Mesenchymal stem cell (in vitro differentiated cells and primary cell): ENCODE results near the gene MYO10.

Experiments
- DNase-seq: peaks from one replicate; pipeline ENCODE4 v3.0.0-alpha.2; 2013
- H2AFZ ChIP-seq: one replicate; pipeline ENCODE4 v1.6.1; 2013; ENCODE audit warnings: low read depth, mild to moderate bottlenecking, control low read depth, inconsistent platforms, low read length, moderate library complexity
- H2AK5ac ChIP-seq: 2 replicates; pipeline ENCODE4 v1.6.1; 2013; ENCODE audit warnings: low read length, moderate library complexity, mild to moderate bottlenecking, inconsistent platforms; ENCODE audit not compliant: severe bottlenecking
- H2BK120ac ChIP-seq: one replicate; pipeline ENCODE4 v1.6.1; 2013; ENCODE audit warnings: low read depth, mild to moderate bottlenecking, inconsistent platforms, low read length, moderate library complexity
- H2BK12ac ChIP-seq, 2 experiments: one replicate each; pipeline ENCODE4 v1.6.1; 2013; ENCODE audit warnings: inconsistent platforms in 2 of 2, low read length in 2 of 2, mild to moderate bottlenecking in 2 of 2, moderate library complexity in 2 of 2, control low read depth in 1 of 2
- H2BK15ac ChIP-seq: one replicate; pipeline ENCODE4 v1.6.1; 2013; ENCODE audit warnings: mild to moderate bottlenecking, low read depth, inconsistent platforms; ENCODE audit not compliant: poor library complexity, severe bottlenecking
- H2BK5ac ChIP-seq: 2 replicates; pipeline ENCODE4 v1.6.1; 2013; ENCODE audit warnings: low read depth, mild to moderate bottlenecking, low read length, control low read depth, inconsistent platforms; ENCODE audit not compliant: poor library complexity, severe bottlenecking
- H3K14ac ChIP-seq, 2 experiments: one replicate each; pipeline ENCODE4 v1.6.1; 2013; ENCODE audit warnings: inconsistent platforms in 2 of 2, low read length in 2 of 2, control low read depth in 1 of 2, mild to moderate bottlenecking in 1 of 2, moderate library complexity in 1 of 2
- H3K18ac ChIP-seq, 2 experiments: one replicate each; pipeline ENCODE4 v1.6.1; 2013; ENCODE audit warnings: inconsistent platforms in 2 of 2, low read length in 2 of 2, control low read depth in 1 of 2, low read depth in 1 of 2, mild to moderate bottlenecking in 1 of 2
- H3K23ac ChIP-seq, 2 experiments: one replicate each; pipeline ENCODE4 v1.6.1; 2013; ENCODE audit warnings: inconsistent platforms in 2 of 2, low read length in 2 of 2, mild to moderate bottlenecking in 2 of 2, moderate library complexity in 2 of 2, control low read depth in 1 of 2
- H3K27ac ChIP-seq: 2 replicates; pipeline ENCODE4 v1.5.1; 2013; ENCODE audit warnings: mild to moderate bottlenecking, moderate library complexity, low read length, control low read depth, inconsistent platforms; ENCODE audit not compliant: poor library complexity, severe bottlenecking
- H3K27me3 ChIP-seq, 2 experiments: 2 replicates each; pipeline versions ENCODE4 v1.6.1 to v1.7.0; 2013; ENCODE audit warnings: low read length in 2 of 2, mild to moderate bottlenecking in 2 of 2, moderate library complexity in 2 of 2, control low read depth in 1 of 2, inconsistent platforms in 1 of 2; ENCODE audit not compliant: control insufficient read depth in 1 of 2, insufficient read depth in 1 of 2
- H3K36me3 ChIP-seq, 2 experiments: 2 replicates each; pipeline versions ENCODE4 v1.6.1 to v1.7.0; 2013; ENCODE audit warnings: low read length in 2 of 2, control low read depth in 1 of 2, inconsistent platforms in 1 of 2, low read depth in 1 of 2, mild to moderate bottlenecking in 1 of 2; ENCODE audit not compliant: insufficient read depth in 2 of 2, control insufficient read depth in 1 of 2
- H3K4ac ChIP-seq, 2 experiments: one replicate each; pipeline ENCODE4 v1.6.1; 2013; ENCODE audit warnings: inconsistent platforms in 2 of 2, low read length in 2 of 2, mild to moderate bottlenecking in 2 of 2, moderate library complexity in 2 of 2, control low read depth in 1 of 2, low read depth in 1 of 2
- H3K4me1 ChIP-seq: 2 replicates; pipeline ENCODE4 v1.6.1; 2013; ENCODE audit warnings: low read depth, low read length, control low read depth; ENCODE audit not compliant: control insufficient read depth, insufficient read depth
- H3K4me2 ChIP-seq: 2 replicates; pipeline ENCODE4 v1.6.1; 2013; ENCODE audit warnings: low read length, mild to moderate bottlenecking, inconsistent platforms; ENCODE audit not compliant: poor library complexity, severe bottlenecking
- H3K4me3 ChIP-seq, 2 experiments: 2 replicates each; pipeline versions ENCODE4 v1.5.1 to v1.7.0; 2013; ENCODE audit warnings: low read length in 2 of 2, mild to moderate bottlenecking in 2 of 2, control low read depth in 1 of 2, low read depth in 1 of 2; ENCODE audit not compliant: insufficient read depth in 1 of 2
- H3K79me1 ChIP-seq: replicated peaks from 2 replicates; pipeline ENCODE4 v1.6.1; 2013; ENCODE audit warnings: mild to moderate bottlenecking, control low read depth, low read length, inconsistent platforms; ENCODE audit not compliant: poor library complexity, severe bottlenecking
- H3K9ac ChIP-seq: 2 replicates; pipeline ENCODE4 v1.7.0; 2013; ENCODE audit warnings: mild to moderate bottlenecking, low read length, moderate library complexity
- H3K9me3 ChIP-seq: 2 replicates; pipeline ENCODE4 v1.7.0; 2013; ENCODE audit warnings: mild to moderate bottlenecking, low read length; ENCODE audit not compliant: control insufficient read depth
- H4K8ac ChIP-seq: one replicate; pipeline ENCODE4 v1.6.1; 2013; ENCODE audit warnings: inconsistent platforms, mild to moderate bottlenecking, low read length, moderate library complexity
- H4K91ac ChIP-seq: one replicate; pipeline ENCODE4 v1.6.1; 2013; ENCODE audit warnings: mild to moderate bottlenecking, low read length, inconsistent platforms
- WGBS: methylation state at CpG from one replicate; pipeline ENCODE4 v1.1.7; 2013; ENCODE audit warnings: mixed read lengths; 5-methylcytosine and 5-hydroxymethylcytosine counted together

Gene MYO10

DNA sequence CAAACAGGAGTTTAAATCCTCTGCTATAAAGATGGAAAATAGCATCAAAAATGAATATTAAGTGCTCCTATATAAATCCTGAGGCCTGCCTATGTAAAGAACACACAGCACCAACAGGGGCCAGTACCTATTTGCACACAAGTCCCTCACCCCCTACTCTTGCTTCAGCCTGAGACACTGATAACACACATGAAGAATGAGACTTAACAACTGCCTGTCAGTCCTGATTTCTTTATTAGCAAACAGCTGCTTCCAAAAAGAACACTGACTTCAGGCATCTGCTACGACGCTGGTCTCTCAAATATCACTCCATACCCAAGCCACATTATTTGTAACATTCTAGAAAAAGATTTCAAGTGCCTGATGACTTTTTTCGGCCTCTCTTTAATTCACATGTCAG is 55.5 kb downstream of the MYO10 start:
- no peak overlapping the region for H3K4ac ChIP-seq
- H4K91ac ChIP-seq, result no peak overlapping the region
- no peak overlapping the region for H2BK12ac ChIP-seq
- no peaks in the 10 kb centered on the region for H3K9me3 ChIP-seq
- no peak overlapping the region for H3K9ac ChIP-seq
- H3K23ac ChIP-seq, result no peak overlapping the region
- H3K4me3 ChIP-seq, result no peak overlapping the region
- H3K18ac ChIP-seq, result no peak overlapping the region
- no peak overlapping the region for H2BK15ac ChIP-seq
- H3K4me2 ChIP-seq, result no peak overlapping the region
- no peak overlapping the region for H3K14ac ChIP-seq
- H2AFZ ChIP-seq, result no peak overlapping the region
- no peak for DNase-seq
- H3K27ac ChIP-seq, result no peak overlapping the region
- H3K36me3 ChIP-seq, result peaks cover 0 to 6% of the 10 kb centered on the region in 2 experiments
- peaks cover 21% of the 10 kb centered on the region for H3K79me1 ChIP-seq
- H3K4me1 ChIP-seq, result peaks cover 2% of the 10 kb centered on the region
- 79% methylated on average over 3 of the region's 3 CpGs for WGBS
- H2BK5ac ChIP-seq, result no peak overlapping the region
- H3K27me3 ChIP-seq, result no peaks in the 10 kb centered on the region
- no peak overlapping the region for H2AK5ac ChIP-seq
- H2BK120ac ChIP-seq, result no peak overlapping the region
- H4K8ac ChIP-seq, result no peak overlapping the region

DNA sequence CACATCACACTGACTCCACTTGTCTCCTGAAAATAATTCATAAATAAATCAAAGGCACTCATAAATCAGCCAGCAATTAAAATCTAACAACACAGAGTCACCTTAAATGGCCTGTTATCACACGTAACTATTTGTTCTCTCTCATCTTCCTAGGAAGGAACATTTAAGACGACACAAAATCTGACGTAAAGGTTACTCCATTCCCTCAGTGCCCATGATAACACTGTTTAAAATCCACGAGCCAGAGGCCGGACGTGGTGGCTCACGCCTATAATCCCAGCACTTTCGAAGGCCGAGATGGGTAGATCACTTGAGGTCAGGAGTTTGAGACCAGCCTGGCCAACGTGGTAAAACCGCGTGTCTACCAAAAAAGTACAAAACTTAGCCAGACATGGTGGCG is 56.4 kb downstream of the MYO10 start:
- H2BK12ac ChIP-seq, result no peak overlapping the region
- H2AFZ ChIP-seq, result no peak overlapping the region
- H3K36me3 ChIP-seq, result peaks cover 0 to 6% of the 10 kb centered on the region in 2 experiments
- H2BK5ac ChIP-seq, result no peak overlapping the region
- no peak overlapping the region for H3K27ac ChIP-seq
- no peak overlapping the region for H3K18ac ChIP-seq
- H3K4me2 ChIP-seq, result no peak overlapping the region
- H4K91ac ChIP-seq, result no peak overlapping the region
- no peak overlapping the region for H3K4ac ChIP-seq
- peak overlapping the region in 1 of 2 experiments; percentile 93 for H3K23ac ChIP-seq
- H3K27me3 ChIP-seq, result no peaks in the 10 kb centered on the region
- no peaks in the 10 kb centered on the region for H3K4me1 ChIP-seq
- no peak for DNase-seq
- H2BK120ac ChIP-seq, result no peak overlapping the region
- 97% methylated on average over 13 of the region's 13 CpGs for WGBS
- no peaks in the 10 kb centered on the region for H3K9me3 ChIP-seq
- H2AK5ac ChIP-seq, result no peak overlapping the region
- H3K4me3 ChIP-seq, result no peak overlapping the region
- no peak overlapping the region for H3K9ac ChIP-seq
- no peak overlapping the region for H4K8ac ChIP-seq
- peaks cover 22% of the 10 kb centered on the region for H3K79me1 ChIP-seq
- H2BK15ac ChIP-seq, result no peak overlapping the region
- H3K14ac ChIP-seq, result no peak overlapping the region

- H2AFZ ChIP-seq, result no peak overlapping the region
- DNase-seq, result no peak
- H3K36me3 ChIP-seq, result peaks cover 0 to 6% of the 10 kb centered on the region in 2 experiments
- no peak overlapping the region for H2BK12ac ChIP-seq
- no peak overlapping the region for H3K23ac ChIP-seq
- H3K9me3 ChIP-seq, result no peaks in the 10 kb centered on the region
- no peak overlapping the region for H3K14ac ChIP-seq
- no peaks in the 10 kb centered on the region for H3K27me3 ChIP-seq
- H3K4me1 ChIP-seq, result no peaks in the 10 kb centered on the region
- H3K4me3 ChIP-seq, result no peak overlapping the region
- H4K91ac ChIP-seq, result no peak overlapping the region
- peaks cover 23% of the 10 kb centered on the region for H3K79me1 ChIP-seq
- no peak overlapping the region for H2BK15ac ChIP-seq
- no peak overlapping the region for H2AK5ac ChIP-seq
- H3K9ac ChIP-seq, result no peak overlapping the region
- no peak overlapping the region for H2BK120ac ChIP-seq
- H3K18ac ChIP-seq, result no peak overlapping the region
- no peak overlapping the region for H2BK5ac ChIP-seq
- WGBS, result 88% methylated on average over 1 of the region's 1 CpG
- H3K4ac ChIP-seq, result no peak overlapping the region
- H3K27ac ChIP-seq, result no peak overlapping the region
- H3K4me2 ChIP-seq, result no peak overlapping the region
- H4K8ac ChIP-seq, result no peak overlapping the region
Observed at GRCh38 chr5:16879191-16879590, 56.9 kb downstream of the MYO10 start.

DNA sequence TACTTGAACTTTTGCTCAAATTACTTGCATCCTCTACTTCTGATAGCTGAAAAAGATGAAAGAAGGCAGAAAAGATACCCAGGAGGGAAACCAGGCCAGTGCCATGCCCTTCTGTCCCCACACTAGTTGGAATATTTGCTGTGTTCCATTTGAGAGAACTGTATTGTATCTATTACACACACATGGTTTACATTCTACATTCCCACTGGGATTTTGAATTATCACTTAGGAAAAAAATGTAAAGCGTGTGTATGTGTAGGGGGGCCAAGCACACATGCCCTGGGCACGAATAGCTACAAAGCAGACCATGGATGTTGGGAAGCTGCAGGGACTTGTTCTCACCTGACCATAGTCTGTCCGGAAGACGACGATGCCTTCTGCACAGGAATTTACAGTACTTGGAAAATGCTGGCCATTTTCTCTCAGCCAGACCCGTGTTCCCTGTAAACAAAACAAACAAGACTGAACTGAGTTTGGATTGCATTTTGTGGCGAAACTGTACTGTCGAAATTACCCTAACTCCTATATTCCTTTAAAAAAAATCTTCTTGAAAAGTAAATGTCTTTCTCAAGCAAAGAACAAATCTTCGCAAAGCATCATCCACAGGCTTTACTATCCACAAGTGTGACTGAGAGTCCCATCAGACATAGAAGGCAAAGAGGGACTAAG is 58.7 kb downstream of the MYO10 start:
- H3K9me3 ChIP-seq, result no peaks in the 10 kb centered on the region
- H2AK5ac ChIP-seq, result no peak overlapping the region
- no peak overlapping the region for H2BK5ac ChIP-seq
- 68% methylated on average over 9 of the region's 9 CpGs for WGBS
- H2AFZ ChIP-seq, result no peak overlapping the region
- no peaks in the 10 kb centered on the region for H3K27me3 ChIP-seq
- H3K36me3 ChIP-seq, result peaks cover 0 to 15% of the 10 kb centered on the region in 2 experiments
- H3K4ac ChIP-seq, result no peak overlapping the region
- no peak overlapping the region for H3K23ac ChIP-seq
- H3K4me1 ChIP-seq, result no peaks in the 10 kb centered on the region
- H3K18ac ChIP-seq, result peak overlapping the region in 1 of 2 experiments; percentile 54
- H4K91ac ChIP-seq, result no peak overlapping the region
- H2BK120ac ChIP-seq, result no peak overlapping the region
- H2BK12ac ChIP-seq, result no peak overlapping the region
- no peak overlapping the region for H3K9ac ChIP-seq
- H3K27ac ChIP-seq, result no peak overlapping the region
- H3K4me2 ChIP-seq, result no peak overlapping the region
- no peak overlapping the region for H2BK15ac ChIP-seq
- H3K4me3 ChIP-seq, result no peak overlapping the region
- H3K14ac ChIP-seq, result no peak overlapping the region
- peaks cover 23% of the 10 kb centered on the region for H3K79me1 ChIP-seq
- no peak overlapping the region for H4K8ac ChIP-seq
- DNase-seq, result peak; percentile 64
